Spleen (tissue), 7 donors: ENCODE measurements around the gene NMNAT2.
A peak's percentile ranks its signal among the peaks of the same experiment; 100 is the strongest.

ENCODE experiments used
- CTCF ChIP-seq, 11 experiments: fragments of 200-600 bp in 7 of 11; fragments of 450-650 bp in 4 of 11; sonication (generic) in 4 of 11; IDR thresholded peaks in 8 of 11; conservative IDR thresholded peaks in 3 of 11; 1 replicate in 7 of 11; 2 replicates in 4 of 11; pipeline versions ENCODE4 v1.4.0 to v1.8.0; 2016 to 2021; ENCODE audit warnings: antibody characterized with exemption in 11 of 11, inconsistent platforms in 4 of 11, mild to moderate bottlenecking in 1 of 11
- POLR2A ChIP-seq, 3 donors: fragments of 450-650 bp; IDR thresholded peaks; one replicate each; pipeline ENCODE4 v1.5.1; 2017; ENCODE audit warnings: antibody characterized with exemption in 3 of 3, mild to moderate bottlenecking in 1 of 3
- donor health status: DM: no; HTN: no; CAD: no; lungs with moderate emphysema.
- donor health status: DM: no; HTN: no; CAD: no.
- donor health status: DM: no; HTN: no; CAD: no.

- TF ChIP-seq CTCF (IDR thresholded peaks at IDR 0.05 in 8 of 11, conservative IDR thresholded peaks at IDR 0.05 in 3 of 11) (peak; percentile 72 to 96 (median 88)), POLR2A (IDR thresholded peaks at IDR 0.05) (no peak)
Measured at GRCh38 chr1:183281553-183282091, 136.6 kb downstream of the NMNAT2 start.
